K562 (cell line): ENCODE data around the gene HSBP1L1. TPM values are rescaled to one million over a fixed set of nuclear protein-coding genes. Genes with fewer than 3 reads are reported as not detected.

Experiments used
- BCL6 ChIP-seq: fragments of 250-450 bp; sonication (Bioruptor Pico); IDR thresholded peaks from 2 replicates; pipeline ENCODE4 v1.4.0; 2020
- CBFA2T2 ChIP-seq: fragments of 450-650 bp; conservative IDR thresholded peaks from 2 replicates; pipeline ENCODE4 v1.6.1; 2017; ENCODE audit warnings: mild to moderate bottlenecking
- CREM ChIP-seq: IDR thresholded peaks from 2 replicates; pipeline ENCODE4 v1.6.1; 2014; ENCODE audit warnings: antibody characterized with exemption, low read depth
- HCFC1 ChIP-seq: IDR thresholded peaks from 2 replicates; pipeline ENCODE4 v1.6.1; 2012; ENCODE audit warnings: low read depth, low read length, improper control_type of control experiment
- HDAC8 ChIP-seq: fragments of 450-650 bp; IDR thresholded peaks from 2 replicates; pipeline ENCODE4 v1.6.1; 2016; ENCODE audit warnings: mild to moderate bottlenecking, missing genetic modification characterization, moderate library complexity, missing compliant biosample characterization
- HNRNPLL ChIP-seq: fragments of 200-400 bp; formaldehyde crosslinking; IDR thresholded peaks from 2 replicates; pipeline ENCODE4 v1.6.1; 2017; ENCODE audit warnings: low read length, low read depth, mild to moderate bottlenecking; ENCODE audit not compliant: poor library complexity, severe bottlenecking
- JUN ChIP-seq, 2 experiments: sonication (generic) in 1 of 2; formaldehyde crosslinking in 1 of 2; IDR thresholded peaks; 2 replicates each; pipeline versions ENCODE4 v1.6.1 to v1.8.0; 2012 to 2022; ENCODE audit warnings: borderline replicate concordance in 2 of 2, mild to moderate bottlenecking in 2 of 2, improper control_type of control experiment in 1 of 2, low read depth in 1 of 2, low read length in 1 of 2, missing genetic modification reagents in 1 of 2
- LARP7 ChIP-seq: fragments of 450-650 bp; IDR thresholded peaks from 2 replicates; pipeline ENCODE4 v1.6.1; 2016
- MCM2 ChIP-seq: fragments of 450-650 bp; IDR thresholded peaks from 2 replicates; pipeline ENCODE4 v1.6.1; 2017; ENCODE audit warnings: low read depth, mild to moderate bottlenecking
- NCOA4 ChIP-seq: fragments of 450-650 bp; IDR thresholded peaks from 2 replicates; pipeline ENCODE4 v1.6.1; 2018; ENCODE audit warnings: mild to moderate bottlenecking; ENCODE audit not compliant: partially characterized antibody
- POLR2H ChIP-seq: IDR thresholded peaks from 2 replicates; pipeline ENCODE4 v1.6.1; 2016; ENCODE audit warnings: missing genetic modification characterization, low read depth, mild to moderate bottlenecking, control low read depth, missing compliant biosample characterization, moderate library complexity
- RBM34 ChIP-seq: fragments of 200-400 bp; formaldehyde crosslinking; IDR thresholded peaks from 2 replicates; pipeline ENCODE4 v1.6.1; 2018; ENCODE audit warnings: low read length, borderline replicate concordance; ENCODE audit not compliant: insufficient read depth
- RHOXF2B ChIP-seq: fragments of 250-450 bp; sonication (Bioruptor Pico); conservative IDR thresholded peaks from 2 replicates; pipeline ENCODE4 v1.5.1; 2021
- SETDB1 ChIP-seq: IDR thresholded peaks from one replicate; pipeline ENCODE4 v1.6.1; 2012; ENCODE audit warnings: low read length, control low read depth, inconsistent platforms
- SMARCB1 ChIP-seq: IDR thresholded peaks from 2 replicates; pipeline ENCODE4 v1.6.1; 2011; ENCODE audit warnings: improper control_type of control experiment, low read depth; ENCODE audit not compliant: insufficient read length
- TAL1 ChIP-seq: fragments of 450-650 bp; IDR thresholded peaks from 2 replicates; pipeline ENCODE4 v1.6.1; 2016; ENCODE audit warnings: mild to moderate bottlenecking
- WHSC1 ChIP-seq: IDR thresholded peaks from one replicate; pipeline ENCODE4 v1.6.1; 2012; ENCODE audit warnings: low read length, control low read depth, inconsistent platforms
- ZNF212 ChIP-seq: fragments of 450-650 bp; formaldehyde crosslinking; IDR thresholded peaks from 2 replicates; pipeline ENCODE4 v1.4.0; 2020; ENCODE audit warnings: mild to moderate bottlenecking
- ZNF436 ChIP-seq: fragments of 250-450, 450-650 bp; sonication (Bioruptor Pico); formaldehyde crosslinking; IDR thresholded peaks from 2 replicates; pipeline ENCODE4 v1.7.0; 2020; ENCODE audit warnings: mild to moderate bottlenecking
- ZNF507 ChIP-seq: conservative IDR thresholded peaks from 2 replicates; pipeline ENCODE4 v1.6.1; 2017; ENCODE audit warnings: missing genetic modification characterization, missing compliant biosample characterization
- ZNF707 ChIP-seq: fragments of 250-450 bp; sonication (Bioruptor Pico); conservative IDR thresholded peaks from 2 replicates; pipeline ENCODE4 v1.8.0; 2022; ENCODE audit warnings: inconsistent platforms, mild to moderate bottlenecking, moderate library complexity
- ZNF77 ChIP-seq: fragments of 250-450 bp; sonication (Bioruptor Pico); IDR thresholded peaks from 2 replicates; pipeline ENCODE4 v1.5.0; 2020
- ZZZ3 ChIP-seq: fragments of 450-650 bp; IDR thresholded peaks from 2 replicates; pipeline ENCODE4 v1.6.1; 2016; ENCODE audit warnings: antibody characterized with exemption, mild to moderate bottlenecking, moderate library complexity
- polyA plus RNA-seq, 8 experiments: library from polyadenylated mRNA; depleted of rRNA in 4 of 8; stranded (reverse) in 5 of 8; unstranded in 3 of 8; fragments of >200 nt; fragmentation: Nextera tagmentation in 2 of 8; fragmentation: Illumina TruSeq in 1 of 8; extraction: Ambion mirVana in 2 of 8; extraction: Trizol in 1 of 8; gene quantifications; 2 replicates each; pipeline versions ENCODE4 v1.2.1 to v1.2.3, GENCODE V29; 2011 to 2014; ENCODE audit warnings: inconsistent platforms in 1 of 8, missing spikeins in 1 of 8
- total RNA-seq, 7 experiments: library from RNA; depleted of rRNA in 6 of 7; stranded (reverse); fragments of >200 nt in 6 of 7; fragmentation: Illumina TruSeq in 2 of 7; extraction: Trizol in 2 of 7; gene quantifications; 2 replicates each; pipeline versions ENCODE4 v1.2.1 to v1.2.3, GENCODE V29; 2011 to 2021; ENCODE audit warnings: low replicate concordance in 1 of 7
- TF ChIP-seq, protein P1 (sequence below): sonication (generic); formaldehyde crosslinking; IDR thresholded peaks from 2 replicates; pipeline ENCODE4 v1.8.0; 2022; ENCODE audit warnings: missing genetic modification reagents, mild to moderate bottlenecking, moderate library complexity, borderline replicate concordance
- TF ChIP-seq, protein P2 (sequence below), 2 experiments: fragments of 450-650 bp; IDR thresholded peaks; 2 replicates each; pipeline ENCODE4 v1.6.1; 2016
- TF ChIP-seq, protein P3 (sequence below): IDR thresholded peaks from 2 replicates; pipeline ENCODE4 v1.6.1; 2016; ENCODE audit warnings: missing genetic modification characterization, missing compliant biosample characterization

HSBP1L1 gene
- total and polyA plus RNA-seq, 9 of the 15 experiments (the other 6 are each of a cell fraction or from before 2014, with no cell fraction given) = 0.24 to 0.36 TPM; not detected in 7

DNA sequence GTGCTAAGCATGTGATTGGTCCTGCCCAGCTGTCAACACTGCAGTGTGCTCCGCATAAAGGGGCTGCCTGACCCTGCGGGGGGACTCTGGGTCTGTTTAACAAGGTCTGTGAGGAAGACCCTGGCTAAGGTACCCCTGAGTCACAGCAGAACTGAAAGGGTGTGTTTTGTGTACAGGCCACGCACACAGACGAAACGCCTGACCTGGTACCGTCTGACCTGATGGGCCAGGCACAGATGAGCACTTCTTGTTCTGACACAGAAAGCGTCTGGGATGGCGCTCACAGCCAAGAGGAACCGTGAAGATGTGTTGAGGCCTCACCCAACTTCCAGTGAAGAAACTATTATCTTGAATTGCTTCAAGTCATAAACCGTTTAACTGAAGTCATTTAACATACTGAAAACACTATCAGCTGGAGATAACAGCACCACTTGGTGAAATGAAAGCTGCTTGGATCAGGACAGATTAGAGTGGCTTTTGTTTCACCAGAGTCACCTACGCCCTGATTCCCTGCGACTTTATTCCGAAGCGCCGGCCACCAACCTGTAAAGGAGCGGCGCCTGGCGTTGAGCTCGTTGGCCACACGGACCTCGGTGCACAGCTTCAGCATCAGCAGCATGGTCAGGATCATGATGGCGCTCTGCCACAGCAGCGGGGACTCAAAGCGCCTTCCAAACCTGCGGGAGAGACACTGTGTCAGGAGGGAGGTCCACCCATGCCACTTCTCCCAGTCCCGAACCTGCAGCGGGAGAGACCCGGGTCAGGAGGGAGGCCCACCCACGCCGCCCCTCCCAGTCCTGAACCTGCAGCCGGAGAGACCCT is 21.4 kb upstream of the HSBP1L1 start (continued):
- TF ChIP-seq, protein P1, sequence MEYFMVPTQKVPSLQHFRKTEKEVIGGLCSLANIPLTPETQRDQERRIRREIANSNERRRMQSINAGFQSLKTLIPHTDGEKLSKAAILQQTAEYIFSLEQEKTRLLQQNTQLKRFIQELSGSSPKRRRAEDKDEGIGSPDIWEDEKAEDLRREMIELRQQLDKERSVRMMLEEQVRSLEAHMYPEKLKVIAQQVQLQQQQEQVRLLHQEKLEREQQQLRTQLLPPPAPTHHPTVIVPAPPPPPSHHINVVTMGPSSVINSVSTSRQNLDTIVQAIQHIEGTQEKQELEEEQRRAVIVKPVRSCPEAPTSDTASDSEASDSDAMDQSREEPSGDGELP (CRISPR knock-in tag) = peak; percentile 62
- TF ChIP-seq ZNF436 (CRISPR knock-in tag) (no peak), BCL6 (no peak), CBFA2T2 (0 out of 2 replicates have a peak, but pooled peaks have one; percentile 21), ZNF507 (no peak), POLR2H (tag) (no peak), NCOA4 (no peak), ZZZ3 (no peak), ZNF212 (CRISPR knock-in tag) (no peak), LARP7 (no peak), WHSC1 (no peak), JUN (IDR thresholded peaks at IDR 0.05; ENCODE audit: borderline replicate concordance, low read depth, low read length) (no peak), JUN (CRISPR knock-in tag; IDR thresholded peaks at IDR 0.05; ENCODE audit: borderline replicate concordance) (no peak), RBM34 (no peak), RHOXF2B (CRISPR knock-in tag) (no peak), HNRNPLL (no peak), HDAC8 (tag) (no peak), SETDB1 (no peak), ZNF77 (CRISPR knock-in tag) (no peak), SMARCB1 (no peak), TAL1 (peak; percentile 26; the same call in 1 of the 2 replicates), CREM (no peak), MCM2 (no peak), ZNF707 (CRISPR knock-in tag) (no peak), HCFC1 (no peak)
- TF ChIP-seq, protein P2, sequence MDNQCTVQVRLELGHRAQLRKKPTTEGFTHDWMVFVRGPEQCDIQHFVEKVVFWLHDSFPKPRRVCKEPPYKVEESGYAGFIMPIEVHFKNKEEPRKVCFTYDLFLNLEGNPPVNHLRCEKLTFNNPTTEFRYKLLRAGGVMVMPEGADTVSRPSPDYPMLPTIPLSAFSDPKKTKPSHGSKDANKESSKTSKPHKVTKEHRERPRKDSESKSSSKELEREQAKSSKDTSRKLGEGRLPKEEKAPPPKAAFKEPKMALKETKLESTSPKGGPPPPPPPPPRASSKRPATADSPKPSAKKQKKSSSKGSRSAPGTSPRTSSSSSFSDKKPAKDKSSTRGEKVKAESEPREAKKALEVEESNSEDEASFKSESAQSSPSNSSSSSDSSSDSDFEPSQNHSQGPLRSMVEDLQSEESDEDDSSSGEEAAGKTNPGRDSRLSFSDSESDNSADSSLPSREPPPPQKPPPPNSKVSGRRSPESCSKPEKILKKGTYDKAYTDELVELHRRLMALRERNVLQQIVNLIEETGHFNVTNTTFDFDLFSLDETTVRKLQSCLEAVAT (IDR thresholded peaks at IDR 0.05) = no peak
- TF ChIP-seq, protein P3, sequence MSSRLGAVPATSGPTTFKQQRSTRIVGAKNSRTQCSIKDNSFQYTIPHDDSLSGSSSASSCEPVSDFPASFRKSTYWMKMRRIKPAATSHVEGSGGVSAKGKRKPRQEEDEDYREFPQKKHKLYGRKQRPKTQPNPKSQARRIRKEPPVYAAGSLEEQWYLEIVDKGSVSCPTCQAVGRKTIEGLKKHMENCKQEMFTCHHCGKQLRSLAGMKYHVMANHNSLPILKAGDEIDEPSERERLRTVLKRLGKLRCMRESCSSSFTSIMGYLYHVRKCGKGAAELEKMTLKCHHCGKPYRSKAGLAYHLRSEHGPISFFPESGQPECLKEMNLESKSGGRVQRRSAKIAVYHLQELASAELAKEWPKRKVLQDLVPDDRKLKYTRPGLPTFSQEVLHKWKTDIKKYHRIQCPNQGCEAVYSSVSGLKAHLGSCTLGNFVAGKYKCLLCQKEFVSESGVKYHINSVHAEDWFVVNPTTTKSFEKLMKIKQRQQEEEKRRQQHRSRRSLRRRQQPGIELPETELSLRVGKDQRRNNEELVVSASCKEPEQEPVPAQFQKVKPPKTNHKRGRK (tag) = no peak
